Bronchial epithelial cell (primary cell): ENCODE data around the gene KCNJ6. TPM values are rescaled to one million over a fixed set of nuclear protein-coding genes. Genes with fewer than 3 reads are reported as not detected.
"Not testable (repeated sequence)": the region's sequence is repeated elsewhere in the genome, so short reads cannot be mapped to it uniquely, and the experiment has no call there.

Experiments used
- DNase-seq: peaks from one replicate; pipeline ENCODE4 v3.0.0-alpha.2; 2010; ENCODE audit warnings: low read depth
- FAIRE-seq: peaks from 2 replicates; lab custom pipeline; 2011; peaks lifted over from hg19 to GRCh38; lab: Jason Lieb, UNC
- H3K27me3 ChIP-seq: 2 replicates; pipeline ENCODE4 v1.5.1; 2011; ENCODE audit warnings: low read length; ENCODE audit not compliant: control insufficient read depth, insufficient read depth
- H3K36me3 ChIP-seq: 2 replicates; pipeline ENCODE4 v1.5.1; 2011; ENCODE audit warnings: low read length; ENCODE audit not compliant: control insufficient read depth, insufficient read depth
- H3K4me3 ChIP-seq: 2 replicates; pipeline ENCODE4 v1.5.1; 2011; ENCODE audit warnings: mild to moderate bottlenecking, low read depth, low read length, control low read depth
- total RNA-seq: library from RNA; depleted of rRNA; stranded (reverse); fragments of >200 nt; gene quantifications from 2 replicates; pipeline ENCODE4 v1.2.1, GENCODE V29; 2014
- TF ChIP-seq, protein P1 (sequence below): IDR thresholded peaks from 2 replicates; pipeline ENCODE4 v1.5.1; 2011; ENCODE audit warnings: mild to moderate bottlenecking, moderate library complexity, low read length, control low read depth, inconsistent platforms; ENCODE audit not compliant: insufficient read depth, severe bottlenecking

Gene KCNJ6
- total RNA-seq, 1 donor from 2014 or later, result not detected

DNA sequence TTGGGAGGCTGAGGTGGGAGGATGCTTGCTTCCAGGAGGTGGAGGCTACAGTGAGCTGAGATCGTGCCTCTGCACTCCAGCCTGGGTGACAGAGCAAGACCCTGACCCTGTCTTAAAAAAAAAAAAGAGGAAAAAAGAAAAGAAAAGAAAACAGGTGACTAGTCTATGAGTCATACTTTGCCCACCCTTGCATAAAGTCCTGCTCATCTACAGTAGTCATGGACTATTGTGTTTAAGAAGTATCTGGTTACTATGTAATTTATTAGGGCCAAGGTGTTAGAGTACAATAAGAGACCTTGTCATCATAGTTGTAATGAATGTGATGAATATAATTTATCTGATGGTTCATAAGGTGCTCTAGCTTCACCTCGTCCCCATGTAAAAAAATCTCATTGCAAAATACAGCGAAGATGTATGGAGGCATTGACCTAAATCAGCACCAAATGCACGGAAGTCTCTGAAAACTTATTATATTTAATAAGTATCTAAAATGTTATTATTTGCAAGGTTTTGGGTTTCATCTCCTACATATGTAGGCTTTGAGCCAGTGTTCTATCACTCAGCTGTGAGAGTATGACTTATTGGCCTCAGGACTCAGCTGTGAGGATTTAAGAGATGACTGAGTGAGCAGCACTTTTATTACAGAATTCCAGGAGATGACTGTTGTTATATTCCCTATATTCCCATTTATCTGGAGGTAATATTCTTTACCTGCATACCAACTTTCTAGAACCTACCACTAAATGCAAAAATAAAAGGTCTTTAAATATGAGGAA lies 19.9 kb upstream of the KCNJ6 start:
- Histone ChIP-seq H3K4me3 (no peak overlapping the region), H3K27me3 (no peaks in the 10 kb centered on the region), H3K36me3 (no peaks in the 10 kb centered on the region)
- FAIRE-seq (no peak), DNase-seq (no peak)
- TF ChIP-seq, protein P1, sequence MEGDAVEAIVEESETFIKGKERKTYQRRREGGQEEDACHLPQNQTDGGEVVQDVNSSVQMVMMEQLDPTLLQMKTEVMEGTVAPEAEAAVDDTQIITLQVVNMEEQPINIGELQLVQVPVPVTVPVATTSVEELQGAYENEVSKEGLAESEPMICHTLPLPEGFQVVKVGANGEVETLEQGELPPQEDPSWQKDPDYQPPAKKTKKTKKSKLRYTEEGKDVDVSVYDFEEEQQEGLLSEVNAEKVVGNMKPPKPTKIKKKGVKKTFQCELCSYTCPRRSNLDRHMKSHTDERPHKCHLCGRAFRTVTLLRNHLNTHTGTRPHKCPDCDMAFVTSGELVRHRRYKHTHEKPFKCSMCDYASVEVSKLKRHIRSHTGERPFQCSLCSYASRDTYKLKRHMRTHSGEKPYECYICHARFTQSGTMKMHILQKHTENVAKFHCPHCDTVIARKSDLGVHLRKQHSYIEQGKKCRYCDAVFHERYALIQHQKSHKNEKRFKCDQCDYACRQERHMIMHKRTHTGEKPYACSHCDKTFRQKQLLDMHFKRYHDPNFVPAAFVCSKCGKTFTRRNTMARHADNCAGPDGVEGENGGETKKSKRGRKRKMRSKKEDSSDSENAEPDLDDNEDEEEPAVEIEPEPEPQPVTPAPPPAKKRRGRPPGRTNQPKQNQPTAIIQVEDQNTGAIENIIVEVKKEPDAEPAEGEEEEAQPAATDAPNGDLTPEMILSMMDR, result no peak

DNA sequence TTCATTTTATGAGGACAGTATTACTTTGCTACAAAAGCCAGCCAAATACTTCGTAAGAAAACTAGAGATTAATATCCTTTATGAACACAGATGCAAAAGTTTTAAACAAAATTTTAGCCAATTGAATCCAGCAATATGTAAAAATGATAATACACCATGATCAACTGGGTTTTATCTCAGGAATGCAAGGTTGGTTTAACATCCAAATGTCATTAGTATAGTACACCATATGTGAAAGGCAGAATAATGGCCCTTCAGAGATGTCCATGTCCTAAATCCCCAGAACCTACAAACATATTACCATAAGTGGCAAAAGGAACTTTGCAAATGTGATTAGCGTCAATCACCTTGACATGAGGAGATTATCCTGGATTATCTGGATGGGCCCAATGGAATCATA lies 16.7 kb upstream of the KCNJ6 start:
- FAIRE-seq (no peak), DNase-seq (no peak)
- no peak overlapping the region for H3K4me3 ChIP-seq
- TF ChIP-seq, protein P1, result no peak
- H3K27me3 ChIP-seq, result no peaks in the 10 kb centered on the region
- no peaks in the 10 kb centered on the region for H3K36me3 ChIP-seq

DNA sequence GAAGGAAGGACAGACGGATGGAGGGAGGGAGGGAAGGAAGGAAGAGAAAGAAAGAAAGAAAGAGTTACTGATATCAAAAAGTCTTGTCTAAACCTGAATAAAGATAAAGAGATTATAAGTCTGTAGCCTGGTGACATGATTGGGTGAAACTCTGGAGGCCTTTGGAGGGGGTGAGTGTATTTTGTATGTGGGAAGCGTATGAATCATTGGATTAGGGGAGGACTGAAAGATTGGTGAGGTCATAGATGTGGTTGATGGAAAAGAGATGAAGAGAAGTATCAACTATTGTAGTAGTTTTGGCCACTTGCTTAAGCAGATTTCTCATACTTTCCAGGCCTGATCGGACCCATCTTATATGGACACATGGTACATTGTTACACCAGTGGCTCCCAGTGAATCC lies 11.5 kb upstream of the KCNJ6 start:
- Histone ChIP-seq H3K4me3 (no peak overlapping the region), H3K36me3 (no peaks in the 10 kb centered on the region), H3K27me3 (no peaks in the 10 kb centered on the region)
- TF ChIP-seq, protein P1, result no peak
- DNase-seq, result no peak
- FAIRE-seq, result no peak

DNA sequence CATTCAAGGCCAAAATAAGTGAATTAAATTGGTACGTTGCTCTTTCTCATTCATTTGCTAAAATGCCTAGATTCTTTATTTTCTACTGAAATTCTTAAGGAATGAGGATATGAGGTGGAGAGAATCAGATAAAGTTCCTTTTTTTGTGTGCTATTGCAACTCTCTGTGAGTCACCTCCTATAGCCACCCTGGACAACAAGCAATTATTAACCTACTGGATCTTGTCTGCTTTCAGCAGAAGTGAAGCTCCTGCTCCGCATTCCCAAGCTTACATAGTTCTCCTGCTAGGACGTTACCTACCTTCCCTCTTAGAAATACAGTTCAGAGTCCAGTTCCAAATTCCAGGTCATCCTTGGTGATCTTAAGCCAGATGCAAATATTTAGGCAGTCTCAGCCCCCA lies 4.8 kb upstream of the KCNJ6 start:
- Histone ChIP-seq H3K27me3 (peaks cover 5% of the 10 kb centered on the region), H3K36me3 (no peaks in the 10 kb centered on the region), H3K4me3 (no peak overlapping the region)
- TF ChIP-seq, protein P1, result no peak
- no peak for FAIRE-seq
- no peak for DNase-seq

DNA sequence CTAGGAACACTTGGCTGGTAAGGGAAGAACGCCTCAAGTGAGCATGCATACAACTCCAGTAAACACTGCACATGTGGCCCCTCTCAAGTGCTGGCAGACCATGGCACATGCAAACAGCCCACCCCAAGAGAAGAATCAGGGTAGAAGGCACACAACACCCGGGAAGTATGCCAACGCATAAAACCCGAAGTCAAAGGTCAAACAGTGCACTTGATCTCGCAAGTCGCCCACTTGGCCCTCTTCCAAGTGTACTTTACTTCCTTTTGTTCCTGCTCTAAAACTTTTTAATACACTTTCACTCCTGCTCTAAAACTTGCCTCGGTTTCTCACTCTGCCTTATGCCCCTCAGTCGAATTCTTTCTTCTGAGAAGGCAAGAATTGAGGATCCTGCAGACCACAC lies 4.0 kb upstream of the KCNJ6 start:
- not testable (repeated sequence) for H3K36me3 ChIP-seq, H3K4me3 ChIP-seq, FAIRE-seq, DNase-seq
- H3K27me3 ChIP-seq, result peaks cover 11% of the 10 kb centered on the region

DNA sequence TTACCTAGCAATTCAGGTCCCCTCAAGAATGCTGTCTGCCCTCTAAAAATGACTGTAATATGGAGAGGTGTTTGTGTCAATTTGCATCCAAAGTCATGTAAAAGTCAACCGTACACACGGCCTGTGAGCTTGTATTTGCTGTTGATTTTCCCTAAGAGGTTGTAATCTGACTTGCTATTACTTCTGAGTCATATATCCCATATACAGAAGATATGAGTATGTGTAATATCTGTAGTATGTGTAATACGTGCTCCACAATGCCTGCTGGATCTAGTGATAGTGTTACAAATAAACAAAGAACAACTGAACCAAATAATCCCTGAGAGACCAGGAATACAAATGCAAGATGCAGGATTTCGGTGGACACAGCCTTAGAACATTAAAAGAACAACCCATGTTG lies 1.4 kb upstream of the KCNJ6 start:
- no peak for FAIRE-seq
- TF ChIP-seq, protein P1, result no peak
- DNase-seq, result peak; percentile 71
- H3K27me3 ChIP-seq, result peaks cover 18% of the 10 kb centered on the region
- no peak overlapping the region for H3K4me3 ChIP-seq
- H3K36me3 ChIP-seq, result no peaks in the 10 kb centered on the region
